Astrocyte (in vitro differentiated cells and primary cell): ENCODE data around the gene AKT3. TPM values are rescaled to one million over a fixed set of nuclear protein-coding genes. Genes with fewer than 3 reads are reported as not detected.

ENCODE experiments used
- DNase-seq: peaks from one replicate; pipeline ENCODE4 v3.0.0-alpha.2; 2010; ENCODE audit warnings: low read depth
- FAIRE-seq: peaks from 2 replicates; lab custom pipeline; 2011; peaks lifted over from hg19 to GRCh38; lab: Jason Lieb, UNC
- H2AFZ ChIP-seq: 2 replicates; pipeline ENCODE4 v1.6.0; 2012; ENCODE audit warnings: low read depth, low read length, inconsistent platforms
- H3K27ac ChIP-seq: 2 replicates; pipeline ENCODE4 v1.5.1; 2011; ENCODE audit warnings: low read depth, low read length, inconsistent platforms
- H3K27me3 ChIP-seq: 2 replicates; pipeline ENCODE4 v1.6.0; 2011; ENCODE audit warnings: low read length, inconsistent platforms; ENCODE audit not compliant: insufficient read depth
- H3K36me3 ChIP-seq: 2 replicates; pipeline ENCODE4 v1.5.1; 2011; ENCODE audit warnings: low read length, inconsistent platforms; ENCODE audit not compliant: insufficient read depth
- H3K4me1 ChIP-seq: 2 replicates; pipeline ENCODE4 v1.5.1; 2011; ENCODE audit warnings: low read length, inconsistent platforms; ENCODE audit not compliant: insufficient read depth
- H3K4me2 ChIP-seq: 2 replicates; pipeline ENCODE4 v1.6.0; 2012; ENCODE audit warnings: low read length, inconsistent platforms
- H3K4me3 ChIP-seq: 2 replicates; pipeline ENCODE4 v1.5.1; 2011; ENCODE audit warnings: low read depth, mild to moderate bottlenecking, low read length, inconsistent platforms; ENCODE audit not compliant: insufficient read depth
- H3K79me2 ChIP-seq: 2 replicates; pipeline ENCODE4 v1.6.0; 2012; ENCODE audit warnings: mild to moderate bottlenecking, low read length, inconsistent platforms; ENCODE audit not compliant: insufficient read depth
- H3K9ac ChIP-seq: 2 replicates; pipeline ENCODE4 v1.6.0; 2012; ENCODE audit warnings: mild to moderate bottlenecking, low read length, inconsistent platforms
- H3K9me3 ChIP-seq: 2 replicates; pipeline ENCODE4 v1.5.1; 2012; ENCODE audit warnings: low read depth, mild to moderate bottlenecking, low read length, inconsistent platforms; ENCODE audit not compliant: insufficient read depth
- H4K20me1 ChIP-seq: 2 replicates; pipeline ENCODE4 v1.6.0; 2012; ENCODE audit warnings: low read length, inconsistent platforms; ENCODE audit not compliant: insufficient read depth
- H3K27ac Mint-ChIP-seq: one replicate; pipeline ENCODE4 v1.8.0; 2021; ENCODE audit warnings: mild to moderate bottlenecking, mixed read lengths; ENCODE audit not compliant: unreplicated experiment
- H3K27me3 Mint-ChIP-seq: one replicate; pipeline ENCODE4 v1.8.0; 2021; ENCODE audit warnings: low read depth, mixed read lengths; ENCODE audit not compliant: unreplicated experiment
- H3K36me3 Mint-ChIP-seq: one replicate; pipeline ENCODE4 v1.8.0; 2021; ENCODE audit warnings: low read depth, mixed read lengths; ENCODE audit not compliant: unreplicated experiment
- H3K4me1 Mint-ChIP-seq: one replicate; pipeline ENCODE4 v1.8.0; 2021; ENCODE audit warnings: low read depth, mixed read lengths; ENCODE audit not compliant: unreplicated experiment
- H3K4me3 Mint-ChIP-seq: one replicate; pipeline ENCODE4 v1.8.0; 2021; ENCODE audit warnings: mild to moderate bottlenecking, moderate library complexity, mixed read lengths; ENCODE audit not compliant: unreplicated experiment
- H3K9me3 Mint-ChIP-seq: one replicate; pipeline ENCODE4 v1.8.0; 2021; ENCODE audit warnings: mild to moderate bottlenecking, mixed read lengths; ENCODE audit not compliant: unreplicated experiment
- EZH2 ChIP-seq: IDR thresholded peaks from 2 replicates; pipeline ENCODE4 v1.6.1; 2012; ENCODE audit warnings: mild to moderate bottlenecking, low read length, inconsistent platforms; ENCODE audit not compliant: insufficient read depth
- total RNA-seq: library from RNA; stranded (reverse); gene quantifications from 2 replicates; pipeline ENCODE4 v1.2.1, GENCODE V29; 2021
- TF ChIP-seq, protein P1 (sequence below): IDR thresholded peaks from 2 replicates; pipeline ENCODE4 v1.5.1; 2011; ENCODE audit warnings: low read depth, mild to moderate bottlenecking, inconsistent platforms, low read length, moderate library complexity; ENCODE audit not compliant: insufficient read depth

AKT3 gene
- total RNA-seq, 1 donor from 2014 or later = 64.5 TPM

DNA sequence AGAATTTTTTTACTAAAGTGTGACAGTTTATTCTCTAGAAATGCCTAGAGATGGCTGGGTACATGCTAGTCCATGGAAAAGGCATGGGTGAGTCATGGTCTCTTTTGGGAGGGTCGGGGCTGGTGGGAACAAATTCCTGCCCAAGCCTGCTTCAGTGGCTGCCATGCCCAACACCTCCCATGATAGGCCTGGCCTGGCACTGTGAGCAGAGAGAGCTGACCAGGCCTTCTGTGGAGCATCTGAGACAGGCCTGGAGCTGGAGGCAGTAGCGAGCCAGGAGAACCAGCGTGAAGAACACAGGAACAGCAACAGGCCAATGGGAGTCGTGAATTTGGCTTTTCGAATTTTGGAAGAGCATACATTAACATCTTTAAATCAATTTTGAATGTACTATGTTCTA lies 385.0 kb downstream of the AKT3 start:
- H3K79me2 ChIP-seq = no peaks in the 10 kb centered on the region
- no peak overlapping the region for H3K27ac ChIP-seq
- H3K4me1 ChIP-seq = no peaks in the 10 kb centered on the region
- no peaks in the 10 kb centered on the region for H4K20me1 ChIP-seq
- Mint-ChIP-seq H3K36me3 (peaks cover 9% of the 10 kb centered on the region), H3K9me3 (no peaks in the 10 kb centered on the region), H3K4me1 (no peaks in the 10 kb centered on the region), H3K27me3 (no peaks in the 10 kb centered on the region), H3K4me3 (no peak overlapping the region), H3K27ac (no peak overlapping the region)
- no peak overlapping the region for H3K9ac ChIP-seq
- TF ChIP-seq, protein P1, sequence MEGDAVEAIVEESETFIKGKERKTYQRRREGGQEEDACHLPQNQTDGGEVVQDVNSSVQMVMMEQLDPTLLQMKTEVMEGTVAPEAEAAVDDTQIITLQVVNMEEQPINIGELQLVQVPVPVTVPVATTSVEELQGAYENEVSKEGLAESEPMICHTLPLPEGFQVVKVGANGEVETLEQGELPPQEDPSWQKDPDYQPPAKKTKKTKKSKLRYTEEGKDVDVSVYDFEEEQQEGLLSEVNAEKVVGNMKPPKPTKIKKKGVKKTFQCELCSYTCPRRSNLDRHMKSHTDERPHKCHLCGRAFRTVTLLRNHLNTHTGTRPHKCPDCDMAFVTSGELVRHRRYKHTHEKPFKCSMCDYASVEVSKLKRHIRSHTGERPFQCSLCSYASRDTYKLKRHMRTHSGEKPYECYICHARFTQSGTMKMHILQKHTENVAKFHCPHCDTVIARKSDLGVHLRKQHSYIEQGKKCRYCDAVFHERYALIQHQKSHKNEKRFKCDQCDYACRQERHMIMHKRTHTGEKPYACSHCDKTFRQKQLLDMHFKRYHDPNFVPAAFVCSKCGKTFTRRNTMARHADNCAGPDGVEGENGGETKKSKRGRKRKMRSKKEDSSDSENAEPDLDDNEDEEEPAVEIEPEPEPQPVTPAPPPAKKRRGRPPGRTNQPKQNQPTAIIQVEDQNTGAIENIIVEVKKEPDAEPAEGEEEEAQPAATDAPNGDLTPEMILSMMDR = no peak
- TF ChIP-seq EZH2 = no peak
- DNase-seq = no peak
- H3K9me3 ChIP-seq = no peaks in the 10 kb centered on the region
- H3K4me2 ChIP-seq = no peak overlapping the region
- no peak overlapping the region for H3K4me3 ChIP-seq
- peaks cover 3% of the 10 kb centered on the region for H3K36me3 ChIP-seq
- FAIRE-seq = no peak
- H2AFZ ChIP-seq = no peak overlapping the region
- H3K27me3 ChIP-seq = no peaks in the 10 kb centered on the region

DNA sequence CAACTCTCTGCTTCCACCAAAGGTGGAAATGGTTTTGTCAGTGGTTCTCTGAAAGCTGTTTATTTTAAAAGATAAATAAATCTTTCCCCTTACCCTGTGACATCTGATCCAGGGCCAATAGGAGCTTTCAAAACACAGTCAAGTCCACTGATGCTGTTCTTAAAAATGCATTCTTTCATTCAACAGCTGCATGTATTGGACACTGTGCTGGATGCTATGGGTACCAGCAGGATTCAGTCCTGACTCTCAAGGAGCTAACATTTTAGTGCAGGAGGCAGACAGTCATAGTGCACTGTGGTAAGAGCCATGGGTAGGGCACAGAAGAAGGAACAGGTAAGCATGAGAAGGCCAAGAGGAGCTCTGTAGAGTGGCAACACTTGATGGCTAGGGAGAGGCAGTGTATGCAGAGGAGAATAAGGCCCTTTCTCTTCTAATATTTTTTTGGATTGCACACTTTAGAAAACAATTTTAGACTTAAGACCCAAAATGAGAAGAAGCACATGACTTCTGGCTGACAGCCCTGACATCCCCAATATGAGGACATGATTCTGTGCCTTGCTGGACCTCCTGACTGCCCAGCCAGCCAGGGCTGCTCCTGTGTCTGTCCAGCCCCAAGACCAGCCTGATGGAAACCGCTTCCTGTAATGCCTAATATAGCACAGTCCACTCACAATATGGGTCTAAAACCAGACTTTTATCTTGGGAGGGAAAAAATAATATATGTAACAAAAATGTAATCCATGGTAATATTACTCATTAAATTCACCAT lies 386.9 kb downstream of the AKT3 start:
- H3K4me3 ChIP-seq = no peak overlapping the region
- H3K79me2 ChIP-seq = no peaks in the 10 kb centered on the region
- H3K4me2 ChIP-seq = no peak overlapping the region
- no peak overlapping the region for H3K27ac ChIP-seq
- DNase-seq = no peak
- Mint-ChIP-seq H3K9me3 (no peaks in the 10 kb centered on the region), H3K4me3 (no peak overlapping the region), H3K36me3 (peaks cover 9% of the 10 kb centered on the region), H3K27me3 (no peaks in the 10 kb centered on the region), H3K27ac (no peak overlapping the region), H3K4me1 (no peaks in the 10 kb centered on the region)
- no peak overlapping the region for H3K9ac ChIP-seq
- H3K36me3 ChIP-seq = peaks cover 3% of the 10 kb centered on the region
- H3K4me1 ChIP-seq = no peaks in the 10 kb centered on the region
- FAIRE-seq = no peak
- no peaks in the 10 kb centered on the region for H3K27me3 ChIP-seq
- no peaks in the 10 kb centered on the region for H3K9me3 ChIP-seq
- no peaks in the 10 kb centered on the region for H4K20me1 ChIP-seq
- no peak for TF ChIP-seq EZH2
- TF ChIP-seq, protein P1 = no peak
- no peak overlapping the region for H2AFZ ChIP-seq

DNA sequence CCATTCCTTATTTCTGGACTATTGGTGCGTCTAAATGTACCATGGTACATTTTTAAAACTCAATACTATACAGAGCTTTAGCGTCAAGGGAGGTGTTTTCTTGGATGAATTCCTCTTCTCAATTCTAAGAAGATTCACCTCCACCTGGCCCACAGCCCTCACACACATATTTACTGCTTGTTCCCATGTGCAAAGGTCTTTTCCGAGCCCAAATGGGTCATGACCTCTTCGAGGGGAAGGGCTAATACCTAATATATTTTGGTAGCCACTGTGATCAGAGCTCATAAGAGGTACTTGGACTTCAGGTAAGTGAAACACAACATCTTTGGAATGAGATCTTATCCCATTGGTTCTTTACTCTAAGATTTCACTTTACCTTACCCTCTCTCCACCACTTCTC lies 388.3 kb downstream of the AKT3 start:
- Mint-ChIP-seq H3K9me3 (no peaks in the 10 kb centered on the region), H3K36me3 (peaks cover 9% of the 10 kb centered on the region), H3K4me1 (no peaks in the 10 kb centered on the region), H3K27ac (no peak overlapping the region), H3K4me3 (no peak overlapping the region), H3K27me3 (no peaks in the 10 kb centered on the region)
- Histone ChIP-seq H3K4me3 (no peak overlapping the region), H3K4me1 (no peaks in the 10 kb centered on the region), H4K20me1 (no peaks in the 10 kb centered on the region), H3K4me2 (no peak overlapping the region), H3K36me3 (peaks cover 3% of the 10 kb centered on the region), H2AFZ (no peak overlapping the region), H3K79me2 (no peaks in the 10 kb centered on the region), H3K9ac (no peak overlapping the region), H3K9me3 (no peaks in the 10 kb centered on the region), H3K27me3 (no peaks in the 10 kb centered on the region), H3K27ac (no peak overlapping the region)
- DNase-seq (no peak), FAIRE-seq (no peak)
- TF ChIP-seq EZH2 = no peak
- TF ChIP-seq, protein P1 = no peak
